HG02798 (cell line): ENCODE measurements around the gene USP12.
"Not testable (repeated sequence)": the region's sequence is repeated elsewhere in the genome, so short reads cannot be mapped to it uniquely, and the experiment has no call there.

ENCODE experiments used
- ATAC-seq: cut with Tn5 transposase; IDR thresholded peaks from one replicate; pipeline ENCODE4 v1.9.1; 2021; ENCODE audit warnings: mild to moderate bottlenecking; ENCODE audit not compliant: unreplicated experiment, poor library complexity

The USP12 gene

GRCh38 chr13:27159806-27160563, 11.6 kb downstream of the USP12 start:
- no peak for ATAC-seq

GRCh38 chr13:27158335-27158734, 13.3 kb downstream of the USP12 start:
- ATAC-seq: no peak

GRCh38 chr13:27151798-27152599, 19.6 kb downstream of the USP12 start:
- ATAC-seq: peak; percentile 40

- ATAC-seq: no peak
Measured at GRCh38 chr13:27149702-27150101, 21.9 kb downstream of the USP12 start.

GRCh38 chr13:27148900-27149299, 22.7 kb downstream of the USP12 start:
- no peak for ATAC-seq

GRCh38 chr13:27147530-27148170, 24.0 kb downstream of the USP12 start:
- ATAC-seq: peak; percentile 67

- ATAC-seq: no peak
Measured at GRCh38 chr13:27141746-27142145, 29.9 kb downstream of the USP12 start.

- not testable (repeated sequence) for ATAC-seq
Measured at GRCh38 chr13:27141159-27141558, 30.5 kb downstream of the USP12 start.

GRCh38 chr13:27140060-27140459, 31.6 kb downstream of the USP12 start:
- ATAC-seq: no peak

- ATAC-seq: no peak
Measured at GRCh38 chr13:27139565-27139964, 32.0 kb downstream of the USP12 start.

- ATAC-seq: no peak
Measured at GRCh38 chr13:27138457-27139093, 33.0 kb downstream of the USP12 start.

GRCh38 chr13:27137759-27138158, 33.9 kb downstream of the USP12 start:
- ATAC-seq: no peak

- ATAC-seq: no peak
Measured at GRCh38 chr13:27135023-27135422, 36.6 kb downstream of the USP12 start.

GRCh38 chr13:27133889-27134288, 37.7 kb downstream of the USP12 start:
- no peak for ATAC-seq

GRCh38 chr13:27132538-27132937, 39.1 kb downstream of the USP12 start:
- ATAC-seq: peak; percentile 38

GRCh38 chr13:27131906-27132305, 39.7 kb downstream of the USP12 start:
- no peak for ATAC-seq

- ATAC-seq: peak; percentile 91
Measured at GRCh38 chr13:27130979-27131623, 40.5 kb downstream of the USP12 start.

- ATAC-seq: no peak
Measured at GRCh38 chr13:27130223-27130978, 41.2 kb downstream of the USP12 start.

GRCh38 chr13:27128825-27129627, 42.6 kb downstream of the USP12 start:
- ATAC-seq: no peak
